Fibroblast of pulmonary artery (primary cell): Measurements from ENCODE around the gene RELCH.

ENCODE experiments used
- DNase-seq: peaks from one replicate; pipeline ENCODE4 v3.0.0-alpha.2; 2010; ENCODE audit warnings: low read depth
- H3K4me3 ChIP-seq: replicated peaks from 2 replicates; pipeline ENCODE4 v1.5.1; 2011; ENCODE audit warnings: low read depth, mild to moderate bottlenecking, control low read depth, low read length, moderate library complexity
- CTCF ChIP-seq: IDR thresholded peaks from 2 replicates; pipeline ENCODE4 v1.5.1; 2011; ENCODE audit warnings: mild to moderate bottlenecking, control low read depth, low read length, inconsistent platforms; ENCODE audit errors: missing control alignments

The RELCH gene

GRCh38 chr18:62353170-62353569 is 166.1 kb downstream of the RELCH start:
- no peak overlapping the region for H3K4me3 ChIP-seq
- no peak for DNase-seq
- no peak for TF ChIP-seq CTCF

- TF ChIP-seq CTCF, result no peak
- no peak overlapping the region for H3K4me3 ChIP-seq
- DNase-seq, result no peak
Measured at GRCh38 chr18:62354151-62354550, 167.1 kb downstream of the RELCH start.

GRCh38 chr18:62357079-62357719 is 170.1 kb downstream of the RELCH start:
- no peak for DNase-seq
- TF ChIP-seq CTCF, result no peak
- no peak overlapping the region for H3K4me3 ChIP-seq
